ENCODE data around the gene USB1. TPM values are rescaled to one million over a fixed set of nuclear protein-coding genes. Genes with fewer than 3 reads are reported as not detected.

USB1 gene
- total RNA-seq, 2 experiments from 2014 or later = 32.9 to 37.5 TPM

- H3K4me1 Mint-ChIP-seq (ENCODE audit: low read depth) = no peaks in the 10 kb centered on the region
- no peaks in the 10 kb centered on the region for H3K36me3 Mint-ChIP-seq (ENCODE audit: low read depth)
- ChIA-PET CTCF (no interaction called here), POLR2A (no interaction called here)
- intact Hi-C loops (cut with micrococcal nuclease) = no loop called here
- DNase-seq = no peak
- H3K27me3 Mint-ChIP-seq = no peaks in the 10 kb centered on the region
- no peak for TF ChIP-seq CTCF (IDR thresholded peaks at IDR 0.05)
- no peak overlapping the region for H3K27ac Mint-ChIP-seq
- no peak overlapping the region for H3K4me3 Mint-ChIP-seq
- ATAC-seq = no peak
- H3K9me3 Mint-ChIP-seq = no peaks in the 10 kb centered on the region
Measured at GRCh38 chr16:58039829-58040495, 38.8 kb downstream of the USB1 start.

GRCh38 chr16:58040496-58040846 lies 39.3 kb downstream of the USB1 start:
- DNase-seq = no peak
- no peak for TF ChIP-seq CTCF (IDR thresholded peaks at IDR 0.05)
- Mint-ChIP-seq H3K4me3 (no peak overlapping the region), H3K27me3 (no peaks in the 10 kb centered on the region), H3K9me3 (no peaks in the 10 kb centered on the region), H3K27ac (no peak overlapping the region), H3K36me3 (ENCODE audit: low read depth) (no peaks in the 10 kb centered on the region), H3K4me1 (ENCODE audit: low read depth) (no peaks in the 10 kb centered on the region)
- ChIA-PET POLR2A (no interaction called here), CTCF (no interaction called here)
- intact Hi-C loops (cut with micrococcal nuclease) = no loop called here
- no peak for ATAC-seq

GRCh38 chr16:58040945-58041627 lies 39.9 kb downstream of the USB1 start:
- Mint-ChIP-seq H3K4me3 (no peak overlapping the region), H3K36me3 (ENCODE audit: low read depth) (no peaks in the 10 kb centered on the region), H3K27ac (no peak overlapping the region), H3K4me1 (ENCODE audit: low read depth) (no peaks in the 10 kb centered on the region), H3K27me3 (no peaks in the 10 kb centered on the region), H3K9me3 (no peaks in the 10 kb centered on the region)
- ChIA-PET POLR2A (no interaction called here), CTCF (no interaction called here)
- TF ChIP-seq CTCF (IDR thresholded peaks at IDR 0.05) = no peak
- ATAC-seq (no peak), DNase-seq (no peak)
- intact Hi-C loops (cut with micrococcal nuclease) = no loop called here

- H3K9me3 Mint-ChIP-seq = no peaks in the 10 kb centered on the region
- ATAC-seq = no peak
Measured at GRCh38 chr16:58041628-58041955, 40.4 kb downstream of the USB1 start.

More at GRCh38 chr16:58041628-58041955, 40.4 kb downstream of the USB1 start:
- H3K36me3 Mint-ChIP-seq (ENCODE audit: low read depth) = no peaks in the 10 kb centered on the region
- H3K27ac Mint-ChIP-seq = no peak overlapping the region
- CTCF ChIA-PET = no interaction called here
- DNase-seq = no peak
- intact Hi-C loops (cut with micrococcal nuclease) = no loop called here
- H3K27me3 Mint-ChIP-seq = no peaks in the 10 kb centered on the region
- no peak for TF ChIP-seq CTCF (IDR thresholded peaks at IDR 0.05)
- H3K4me3 Mint-ChIP-seq = no peak overlapping the region
- no peaks in the 10 kb centered on the region for H3K4me1 Mint-ChIP-seq (ENCODE audit: low read depth)
- POLR2A ChIA-PET = no interaction called here

Measured in activated CD8-positive, alpha-beta T cell treated with anti-CD3 and anti-CD28 coated beads for 36 hours (primary cell).